NCI-H1105 treated with DMSO at 0.1 percent for 48 hours (cell line): ENCODE measurements around the gene C4orf50.

ENCODE experiments used
- DNase-seq: peaks from one replicate; lab custom pipeline; 2025; lab: John Stamatoyannopoulos, UW

C4orf50 gene

DNA sequence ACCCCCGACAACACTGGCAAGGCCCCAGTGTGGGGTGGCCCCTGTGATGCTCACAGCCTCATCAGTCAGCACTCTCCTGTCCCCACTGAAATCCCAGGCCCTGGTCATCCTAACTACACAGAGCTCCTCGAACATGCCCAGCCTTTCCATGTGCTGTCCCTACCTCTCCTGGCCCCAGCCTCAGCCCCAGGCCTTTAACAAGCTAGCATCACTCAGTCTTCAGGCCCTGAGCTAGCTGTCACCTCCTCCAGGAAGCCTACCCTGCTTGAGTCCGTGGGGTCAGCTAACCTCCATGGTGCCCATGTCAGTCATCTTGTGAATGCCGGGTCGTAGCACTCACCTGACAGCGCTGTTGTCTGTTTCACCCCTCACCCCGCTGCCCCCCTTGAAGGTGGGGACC is 25.6 kb upstream of the C4orf50 start:
- DNase-seq = no peak

- no peak for DNase-seq
These were observed 25.0 kb upstream of the C4orf50 start for GRCh38 chr4:6043188-6043587.

- no peak for DNase-seq
These were observed 24.2 kb upstream of the C4orf50 start for GRCh38 chr4:6042293-6043063.

- no peak for DNase-seq
These were observed 23.6 kb upstream of the C4orf50 start for GRCh38 chr4:6041800-6042199.

DNA sequence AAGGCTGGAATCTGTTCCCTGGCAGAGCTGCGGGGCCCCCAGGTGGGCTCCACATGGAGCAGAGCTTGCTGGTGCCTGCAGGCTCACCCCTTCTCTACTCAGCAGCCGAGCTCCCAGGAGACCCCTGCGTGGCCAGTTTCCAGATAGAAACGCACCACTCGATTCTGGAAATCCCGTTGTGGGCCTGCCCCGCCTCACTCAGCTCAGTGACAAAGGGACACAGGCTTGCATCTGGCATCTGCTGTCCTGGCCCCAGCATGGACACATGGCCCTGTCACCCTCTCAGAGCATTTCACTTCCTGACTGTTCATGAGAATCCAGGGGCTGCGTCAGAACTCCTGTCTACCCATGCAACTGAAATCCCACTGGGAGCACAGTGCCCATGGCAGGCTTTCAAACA is 20.5 kb upstream of the C4orf50 start:
- DNase-seq = no peak

GRCh38 chr4:6035786-6036185 is 17.6 kb upstream of the C4orf50 start:
- no peak for DNase-seq

DNA sequence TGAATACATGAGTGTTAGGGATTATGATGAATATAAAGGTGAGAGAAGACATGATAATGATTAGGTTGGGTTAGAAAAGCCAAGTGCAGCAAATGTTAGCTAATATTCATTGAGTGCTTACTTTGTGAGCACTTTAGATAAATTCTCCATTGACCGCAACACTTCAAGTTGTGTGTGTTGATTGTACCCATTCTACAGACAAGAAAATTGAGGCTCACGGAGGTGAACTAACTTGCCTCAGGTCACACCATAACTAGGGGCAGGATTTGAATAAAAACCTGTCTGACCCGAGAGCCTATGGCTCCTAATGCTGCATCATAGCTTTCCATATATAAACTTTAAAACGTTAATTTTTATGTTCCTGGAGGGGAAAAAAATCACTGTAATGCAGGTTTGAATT is 15.2 kb upstream of the C4orf50 start:
- no peak for DNase-seq

- no peak for DNase-seq
These were observed 14.3 kb upstream of the C4orf50 start for GRCh38 chr4:6032249-6033244.

- DNase-seq = no peak
These were observed 13.6 kb upstream of the C4orf50 start for GRCh38 chr4:6031846-6032245.

DNA sequence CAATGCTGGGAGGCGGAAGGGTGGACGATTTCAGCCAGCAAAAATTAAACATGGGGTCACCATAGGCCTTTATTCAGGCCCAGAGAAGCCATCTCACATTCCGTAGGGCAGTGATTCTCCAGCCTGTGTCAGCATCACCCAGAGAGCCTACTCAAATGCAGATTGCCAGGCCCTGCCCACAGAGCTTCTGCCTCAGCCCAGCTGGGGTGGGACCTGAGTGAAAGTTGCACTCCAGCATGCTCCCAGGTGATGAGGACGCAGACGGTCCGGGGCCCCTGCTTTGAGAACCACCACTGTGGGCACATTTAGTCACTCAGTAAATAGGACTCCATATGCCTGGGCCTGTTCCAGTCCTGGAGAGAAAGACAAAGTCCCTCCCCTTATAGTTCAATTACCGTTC is 12.4 kb upstream of the C4orf50 start:
- no peak for DNase-seq

DNA sequence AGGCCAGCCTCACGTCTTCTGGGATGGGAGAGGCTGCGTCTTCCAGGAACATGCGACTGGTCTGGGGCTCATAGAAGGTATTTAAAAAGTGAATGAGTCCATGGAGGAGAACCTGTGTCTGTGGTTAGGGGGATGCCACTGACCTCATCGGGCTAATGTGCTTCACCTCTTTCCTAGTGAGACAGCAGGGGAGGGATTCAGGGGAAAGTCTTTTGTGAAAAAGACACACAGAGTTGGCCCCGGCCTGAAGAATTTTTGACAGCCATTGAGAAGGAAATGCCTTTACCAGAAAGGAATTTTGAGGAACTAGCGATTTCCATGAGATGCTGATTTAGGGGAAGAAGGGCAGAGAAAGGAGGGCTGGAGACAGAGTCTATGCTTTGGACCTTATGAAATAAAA is 11.0 kb upstream of the C4orf50 start:
- DNase-seq = no peak

- no peak for DNase-seq
These were observed 9.9 kb upstream of the C4orf50 start for GRCh38 chr4:6028168-6028567.

GRCh38 chr4:6027392-6027791 is 9.2 kb upstream of the C4orf50 start:
- DNase-seq = no peak

- no peak for DNase-seq
These were observed 6.2 kb upstream of the C4orf50 start for GRCh38 chr4:6024313-6024960.

- no peak for DNase-seq
These were observed 5.5 kb upstream of the C4orf50 start for GRCh38 chr4:6023731-6024130.

- no peak for DNase-seq
These were observed 4.5 kb upstream of the C4orf50 start for GRCh38 chr4:6022607-6023288.

DNA sequence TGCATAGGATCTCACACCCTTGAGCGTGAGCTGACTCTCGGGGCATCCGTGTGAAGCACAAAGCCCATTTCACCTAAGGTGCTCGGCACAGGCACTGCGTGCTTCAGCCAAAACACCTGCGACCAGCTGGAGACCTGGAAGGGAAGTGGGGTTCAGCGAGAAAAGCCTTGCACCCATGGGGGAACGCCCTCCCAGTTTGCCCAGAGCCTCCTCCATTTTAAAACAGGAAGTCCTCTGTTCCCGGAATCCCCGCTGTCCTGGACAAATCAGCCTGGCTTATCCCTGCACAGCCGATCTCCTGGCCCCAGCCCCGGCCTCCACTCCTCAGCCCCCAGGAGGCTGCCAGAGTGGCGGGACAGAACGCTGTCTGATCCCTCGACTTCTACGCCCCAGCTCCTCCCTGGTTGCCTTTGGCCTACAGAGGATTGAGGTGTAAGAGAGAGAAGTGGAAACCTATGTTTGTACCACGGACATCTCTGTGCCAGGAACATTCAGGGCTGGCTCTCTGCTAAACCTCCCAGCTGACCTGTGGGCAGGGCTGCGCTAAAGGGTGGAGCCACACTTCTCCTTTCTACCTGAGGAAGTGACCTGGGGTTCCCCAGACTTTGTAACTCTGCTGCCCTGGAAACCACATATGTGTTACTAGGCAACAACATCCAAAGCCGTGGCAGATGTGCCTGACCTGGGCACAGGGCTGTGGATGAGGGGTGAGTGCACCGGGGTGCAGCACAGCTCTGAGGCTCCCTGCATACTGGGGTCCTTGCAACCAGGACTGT is 3.8 kb upstream of the C4orf50 start:
- DNase-seq = no peak

DNA sequence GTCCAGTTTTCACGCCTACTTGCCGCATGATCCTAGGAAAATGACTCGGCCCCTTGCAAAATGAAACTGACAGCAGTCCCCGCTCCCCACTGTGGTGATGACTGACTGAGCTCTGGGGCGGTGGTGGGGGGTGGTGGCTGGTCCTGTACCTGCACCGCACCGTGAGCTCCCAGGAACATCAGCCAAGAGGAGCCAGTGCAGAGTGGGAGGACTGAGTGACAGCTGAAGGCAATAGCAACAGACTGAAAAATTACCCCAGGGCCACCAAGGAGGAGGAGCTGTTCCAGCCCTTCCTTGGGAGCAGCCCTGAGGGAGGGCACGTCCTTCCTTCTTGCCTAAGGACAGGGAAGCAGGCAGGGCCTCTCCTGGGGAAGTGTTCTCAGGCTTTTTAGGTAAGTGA is 2.4 kb upstream of the C4orf50 start:
- DNase-seq = no peak

DNA sequence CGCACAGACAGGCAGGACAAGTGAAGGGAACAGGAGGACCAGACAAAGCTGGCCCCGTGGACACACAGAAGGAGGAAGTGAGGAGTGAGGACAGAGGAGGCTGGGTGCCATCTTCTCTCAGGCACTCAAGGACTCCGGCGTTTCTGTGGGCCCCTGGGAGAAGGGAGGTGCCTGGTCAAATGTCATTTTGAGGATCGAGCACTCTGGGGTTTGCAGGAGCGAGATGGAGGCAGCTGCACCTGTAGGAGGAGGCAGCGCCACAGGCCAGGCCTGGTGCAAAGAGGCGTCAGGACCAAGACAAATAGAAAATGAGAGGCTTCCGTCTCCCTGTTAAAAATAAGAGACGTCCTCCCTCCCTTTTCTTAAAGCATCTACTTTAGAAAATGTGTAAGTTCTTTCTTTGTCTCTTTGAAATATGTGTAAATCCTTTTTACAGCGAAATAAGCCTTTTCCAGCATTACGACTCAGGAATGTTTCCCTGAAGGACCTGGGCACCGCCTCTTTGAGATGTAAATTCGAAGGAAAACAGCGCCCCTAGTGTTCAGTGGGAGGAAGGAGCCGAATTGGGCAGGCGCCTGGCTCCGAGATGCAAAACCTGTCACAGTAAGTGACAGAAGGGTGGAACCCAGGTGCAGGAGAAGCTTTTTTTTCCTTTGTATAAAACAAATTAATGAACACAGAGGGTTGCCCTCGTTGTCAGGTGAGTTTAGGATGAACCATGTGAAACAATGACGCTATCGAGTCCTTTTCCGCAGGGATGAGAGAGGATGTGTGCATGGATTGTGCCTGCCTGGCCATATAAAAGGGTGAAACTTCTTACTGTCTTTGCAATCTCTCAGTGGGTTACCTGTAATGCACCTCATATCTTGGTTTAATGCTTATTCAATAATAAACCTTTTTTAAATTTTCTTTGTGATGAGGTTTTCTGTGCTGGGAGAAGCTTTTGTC is 1.4 kb upstream of the C4orf50 start:
- DNase-seq = peak; percentile 20

GRCh38 chr4:6017800-6018199 is 431 bp downstream of the C4orf50 start:
- DNase-seq = no peak
